HG03378 (cell line): ENCODE measurements around the gene RNU5B-1.
A peak's percentile ranks its signal among the peaks of the same experiment; 100 is the strongest.

Experiments used
- ATAC-seq: cut with Tn5 transposase; IDR thresholded peaks from one replicate; pipeline ENCODE4 v1.9.1; 2021; ENCODE audit warnings: mild to moderate bottlenecking, moderate library complexity; ENCODE audit not compliant: unreplicated experiment

RNU5B-1 gene

DNA sequence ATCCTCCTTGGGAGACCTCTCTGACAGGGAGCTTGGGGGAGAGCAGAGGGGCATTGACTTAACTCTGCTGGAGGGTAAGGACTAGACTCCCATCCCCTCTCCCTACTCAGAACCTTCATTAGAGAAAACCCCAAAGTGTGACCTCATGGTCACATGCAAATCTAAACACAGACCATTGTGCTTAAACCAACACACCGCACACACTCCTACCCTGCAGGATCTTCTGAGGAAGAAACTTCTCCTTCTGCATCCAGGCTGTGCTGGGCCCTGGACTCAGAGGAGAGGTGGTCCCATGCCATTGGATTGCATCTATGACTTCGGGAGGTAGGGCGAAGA is 17.0 kb upstream of the RNU5B-1 start:
- no peak for ATAC-seq

DNA sequence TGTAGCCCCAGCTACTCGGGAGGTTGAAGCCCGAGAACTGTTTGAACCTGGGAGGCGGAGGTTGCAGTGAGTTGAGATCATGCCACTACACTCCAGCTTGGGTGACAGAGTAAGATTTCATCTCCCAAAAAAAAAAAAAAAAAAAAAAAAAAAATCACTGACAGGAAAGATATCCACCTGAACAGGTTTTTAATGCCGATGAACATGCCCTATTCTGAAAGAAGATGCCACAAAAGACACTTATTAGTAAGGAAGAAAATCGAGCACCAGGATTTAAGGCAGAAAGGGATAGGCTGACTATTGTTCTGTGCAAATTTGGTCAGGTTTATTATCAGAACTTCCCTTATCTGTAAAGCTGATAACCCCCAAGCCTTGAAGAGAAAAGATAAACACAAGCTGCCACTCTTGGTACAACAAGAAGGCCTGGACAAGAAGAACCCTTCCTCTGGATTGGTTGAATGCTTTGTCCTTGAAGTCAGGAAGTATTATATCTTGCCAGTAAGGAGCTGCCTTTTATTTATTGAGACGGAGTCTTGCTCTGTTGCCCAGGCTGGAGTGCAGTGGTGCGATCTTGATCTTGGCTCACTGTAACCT is 15.1 kb upstream of the RNU5B-1 start:
- no peak for ATAC-seq

DNA sequence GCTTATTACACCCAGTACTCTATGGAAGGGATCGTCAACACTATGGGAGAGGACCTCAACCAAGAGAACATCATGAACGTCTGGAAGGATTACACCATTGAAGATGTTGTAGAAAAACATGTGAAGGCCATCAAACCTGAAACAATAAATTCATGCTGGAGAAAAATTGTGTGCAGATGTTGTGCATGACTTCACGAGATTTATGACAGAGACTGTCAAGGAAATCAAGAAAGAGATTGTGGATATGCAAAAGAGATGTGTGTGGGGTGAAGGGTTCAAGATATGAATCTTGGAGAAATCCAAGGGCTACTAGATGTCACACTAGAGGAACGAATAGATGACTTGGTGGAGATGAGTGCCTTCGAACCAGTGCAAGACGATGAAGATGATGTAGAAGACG is 14.2 kb upstream of the RNU5B-1 start:
- no peak for ATAC-seq

DNA sequence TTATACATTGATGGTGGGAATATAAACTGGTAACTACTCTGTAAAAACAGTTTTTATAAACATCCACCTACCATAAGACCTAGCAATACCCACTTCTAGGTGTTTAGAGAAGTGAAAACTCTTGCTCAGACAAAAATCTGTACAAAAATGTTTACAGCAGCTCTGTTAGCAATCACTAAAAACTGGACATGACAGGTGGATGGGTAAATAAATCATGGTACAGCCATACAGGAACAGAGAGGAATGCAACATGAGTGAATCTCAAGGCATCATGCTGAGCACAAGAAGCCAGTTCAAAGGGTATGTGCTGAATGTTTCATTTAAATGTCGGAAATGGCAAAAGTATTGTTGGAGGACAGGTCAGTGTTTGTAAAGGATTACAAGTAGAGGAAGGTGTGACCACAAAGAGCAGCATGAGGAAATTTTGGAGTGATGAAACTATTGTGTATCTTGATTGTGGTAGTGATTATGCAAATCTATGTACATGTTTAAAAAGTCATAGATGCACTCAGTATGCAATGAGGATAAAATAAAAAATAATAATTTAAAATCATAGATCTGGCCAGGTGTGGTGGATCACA is 11.4 kb upstream of the RNU5B-1 start:
- ATAC-seq = no peak

DNA sequence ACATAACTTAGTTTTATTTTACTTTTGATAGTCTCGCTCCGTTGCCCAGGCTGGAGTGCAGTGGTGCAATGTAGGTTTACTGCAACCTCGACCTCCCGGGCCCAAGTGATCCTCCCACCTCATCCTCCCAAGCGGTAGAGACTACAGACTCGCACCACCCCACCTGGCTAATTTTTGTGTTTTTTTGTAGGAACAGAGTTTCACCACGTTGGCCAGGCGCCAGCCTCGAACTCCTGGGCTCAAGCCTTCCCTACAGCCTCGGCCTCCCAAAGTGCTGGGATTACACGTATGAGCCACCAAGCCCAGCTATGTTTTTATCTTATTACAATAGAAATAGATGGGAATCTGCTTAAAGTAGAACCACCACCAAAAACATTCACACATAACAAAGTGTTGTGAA is 5.7 kb upstream of the RNU5B-1 start:
- ATAC-seq = no peak

DNA sequence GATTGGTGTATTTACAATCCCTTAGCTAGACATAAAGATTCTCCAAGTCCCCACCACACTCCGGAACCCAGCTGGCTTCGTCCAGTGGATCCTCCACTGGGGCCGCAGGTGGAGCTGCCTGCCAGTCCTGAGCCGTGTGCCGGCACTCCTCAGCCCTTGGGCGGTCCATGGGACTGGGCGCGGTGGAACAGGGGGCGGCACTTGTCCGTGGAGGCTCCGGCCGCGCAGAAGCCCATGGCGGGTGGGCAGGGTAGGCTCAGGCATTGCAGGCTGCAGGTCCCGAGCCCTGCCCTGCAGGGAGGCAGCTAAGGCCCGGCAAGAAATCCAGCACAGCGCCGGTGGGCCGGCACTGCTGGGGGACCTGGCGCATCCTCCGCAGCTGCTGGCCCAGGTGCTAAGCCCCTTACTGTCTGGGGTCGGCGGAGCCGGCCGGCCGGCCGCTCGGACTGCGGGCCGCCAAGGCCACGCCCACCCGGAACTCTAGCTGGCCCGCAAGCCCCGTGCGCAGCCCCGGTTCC is 3.5 kb upstream of the RNU5B-1 start:
- ATAC-seq = no peak

DNA sequence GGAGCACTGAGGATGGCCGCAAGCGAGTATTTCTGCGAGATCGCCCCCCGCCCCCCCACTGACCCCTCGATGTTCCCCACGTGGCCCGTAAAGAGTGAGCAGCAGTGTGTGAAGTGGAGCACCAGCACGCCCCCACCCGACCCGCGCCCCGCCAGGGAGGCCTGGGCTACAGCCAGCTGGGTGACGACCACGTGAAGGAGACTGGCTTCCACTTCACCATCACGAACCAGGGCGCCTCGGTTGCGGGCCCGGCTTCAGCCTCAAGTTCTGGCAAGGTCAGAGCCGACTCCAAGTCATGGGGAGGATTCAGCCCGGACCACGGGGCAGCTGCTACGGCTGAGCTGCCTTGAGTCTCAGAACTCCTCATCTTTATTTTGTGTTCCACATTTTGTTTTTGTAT is 2.4 kb upstream of the RNU5B-1 start:
- ATAC-seq = no peak

DNA sequence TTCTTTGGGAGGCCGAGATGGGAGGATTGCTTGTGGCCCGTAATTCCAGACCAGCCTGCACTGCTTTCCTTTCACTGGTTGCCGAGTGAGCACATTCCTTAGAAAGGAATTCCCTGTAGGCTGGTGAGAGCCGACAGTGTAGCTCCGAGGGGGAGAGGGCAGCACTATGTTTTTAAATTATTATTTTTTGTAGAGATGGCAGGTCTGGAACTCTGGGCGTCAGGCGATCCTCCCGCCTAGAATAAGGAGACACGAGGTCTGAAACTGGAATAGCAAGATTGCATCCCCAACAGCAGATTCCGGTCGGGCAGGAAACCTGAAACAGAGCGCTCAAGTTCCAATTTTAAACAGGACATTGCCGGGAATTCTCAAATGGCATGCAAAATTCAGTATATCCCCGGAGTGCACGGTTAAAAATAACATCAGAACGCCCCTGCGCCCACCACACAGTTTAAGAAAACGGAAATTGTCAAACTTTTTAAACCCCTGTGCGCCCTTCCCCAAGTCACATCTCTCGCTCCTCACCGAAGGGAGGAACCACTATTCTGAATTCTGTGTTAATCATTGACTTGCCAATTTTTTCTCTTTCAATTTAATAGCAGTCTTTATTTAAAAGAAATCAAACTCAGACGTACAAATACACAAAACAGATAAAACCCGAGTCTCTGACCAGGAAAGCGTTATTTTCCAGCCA is 643 bp upstream of the RNU5B-1 start:
- ATAC-seq = peak; percentile 1

DNA sequence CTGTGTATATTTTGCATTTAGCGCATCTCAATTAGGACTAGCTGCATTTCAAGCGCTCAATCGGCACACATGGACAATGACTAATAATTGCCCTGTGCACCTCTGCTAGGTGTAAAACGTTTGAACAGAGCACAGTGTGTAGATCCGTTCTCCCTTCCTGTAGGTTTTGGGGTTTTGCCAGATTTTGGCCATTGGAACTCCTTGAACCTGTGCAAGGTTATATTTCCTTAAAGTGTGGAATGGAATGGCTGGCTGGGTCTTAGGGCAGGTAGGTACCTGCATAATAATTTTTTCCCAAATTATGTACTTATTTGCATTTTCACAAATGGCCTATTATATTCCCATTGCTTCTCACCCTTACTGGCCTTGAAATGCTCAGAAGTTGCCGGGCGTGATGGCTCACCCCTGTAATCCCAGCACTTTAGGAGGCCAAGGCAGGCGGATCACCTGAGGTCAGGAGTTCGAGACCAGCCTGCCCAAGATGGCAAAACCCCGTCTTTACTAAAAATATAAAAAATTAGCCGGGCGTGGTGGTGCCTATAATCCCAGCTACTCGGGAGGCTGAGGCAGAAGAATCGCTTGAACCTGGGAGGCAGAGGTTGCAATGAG is 777 bp downstream of the RNU5B-1 start:
- no peak for ATAC-seq

DNA sequence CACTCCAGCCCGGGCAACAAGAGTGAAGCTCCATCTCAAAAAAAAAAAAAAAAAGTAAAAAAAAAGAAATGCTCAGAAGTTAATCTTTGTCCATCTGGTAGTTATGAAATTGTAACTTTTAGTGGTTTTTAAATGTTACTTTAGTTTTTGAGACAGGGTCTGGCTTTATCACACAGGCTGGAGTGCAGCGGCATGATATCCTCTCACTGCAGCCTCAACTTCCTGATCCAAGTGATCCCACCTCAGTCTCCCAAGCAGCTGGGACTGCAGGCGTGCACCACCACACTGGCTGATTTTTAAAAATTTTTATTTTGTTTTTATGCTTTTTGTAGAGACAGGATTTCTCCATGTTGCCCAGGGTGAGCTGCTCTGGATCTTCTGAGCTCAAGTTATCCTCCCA is 1.3 kb downstream of the RNU5B-1 start:
- no peak for ATAC-seq

DNA sequence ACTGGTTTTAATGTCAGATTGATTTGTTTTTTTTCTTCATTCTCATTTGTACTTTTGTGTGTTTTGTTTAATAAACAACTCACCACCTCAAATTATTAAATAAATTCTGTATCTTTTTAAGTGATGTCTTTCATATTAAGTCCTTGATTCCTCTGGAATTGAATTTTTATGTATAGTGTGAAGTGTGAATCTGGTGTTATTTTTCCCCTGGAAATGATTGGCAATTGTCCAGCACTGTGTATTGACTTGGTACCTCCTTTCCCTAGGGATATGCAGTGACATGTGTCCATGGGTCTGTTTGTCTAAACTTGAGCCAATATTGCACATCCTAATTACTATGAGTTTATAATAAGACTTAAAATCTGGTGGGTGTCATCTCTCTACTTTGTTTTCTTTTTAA is 2.1 kb downstream of the RNU5B-1 start:
- no peak for ATAC-seq

DNA sequence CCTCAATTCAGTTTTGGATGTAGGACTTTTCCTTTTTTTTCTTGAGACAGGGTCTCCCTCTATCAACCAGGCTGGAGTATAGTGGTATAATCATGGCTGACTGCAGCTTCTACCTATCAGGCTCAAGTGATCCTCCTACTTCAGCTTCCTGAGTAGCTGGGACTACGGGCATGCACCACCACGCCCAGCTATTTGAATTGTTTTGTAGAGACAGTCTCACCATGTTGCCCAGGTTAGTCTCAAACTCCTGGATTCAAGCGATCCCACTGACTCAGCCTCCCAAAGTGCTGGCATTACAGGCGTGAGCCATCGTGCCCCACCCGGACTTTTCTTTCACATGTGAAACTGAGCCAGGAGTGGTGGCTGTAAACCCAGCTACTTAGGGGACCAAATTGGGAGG is 3.5 kb downstream of the RNU5B-1 start:
- no peak for ATAC-seq

DNA sequence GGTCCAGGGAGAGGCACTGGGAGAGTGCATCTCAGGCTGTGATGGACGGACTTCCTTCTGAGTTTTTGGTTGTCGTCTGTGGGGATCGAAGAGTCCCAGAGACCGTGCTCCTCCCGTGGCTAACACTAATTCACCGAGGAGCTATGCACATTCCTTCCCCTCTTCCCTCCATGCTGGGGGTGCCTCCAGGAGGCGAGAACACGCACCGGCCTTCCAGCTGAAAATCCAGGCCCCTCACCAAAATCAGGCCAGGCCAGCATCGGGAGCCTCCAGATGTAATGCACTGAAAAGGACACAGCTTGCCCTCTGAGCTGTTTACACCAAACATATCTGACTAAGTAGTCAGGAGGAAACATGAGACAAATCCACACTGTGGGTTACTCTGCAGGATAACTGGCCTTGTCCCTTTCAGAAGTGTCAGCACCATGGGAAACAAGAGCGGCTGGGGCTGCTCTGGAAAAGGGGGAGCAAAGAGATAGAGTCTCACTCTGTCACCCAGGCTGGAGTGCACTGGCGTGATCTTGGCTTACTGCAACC is 5.5 kb downstream of the RNU5B-1 start:
- no peak for ATAC-seq

DNA sequence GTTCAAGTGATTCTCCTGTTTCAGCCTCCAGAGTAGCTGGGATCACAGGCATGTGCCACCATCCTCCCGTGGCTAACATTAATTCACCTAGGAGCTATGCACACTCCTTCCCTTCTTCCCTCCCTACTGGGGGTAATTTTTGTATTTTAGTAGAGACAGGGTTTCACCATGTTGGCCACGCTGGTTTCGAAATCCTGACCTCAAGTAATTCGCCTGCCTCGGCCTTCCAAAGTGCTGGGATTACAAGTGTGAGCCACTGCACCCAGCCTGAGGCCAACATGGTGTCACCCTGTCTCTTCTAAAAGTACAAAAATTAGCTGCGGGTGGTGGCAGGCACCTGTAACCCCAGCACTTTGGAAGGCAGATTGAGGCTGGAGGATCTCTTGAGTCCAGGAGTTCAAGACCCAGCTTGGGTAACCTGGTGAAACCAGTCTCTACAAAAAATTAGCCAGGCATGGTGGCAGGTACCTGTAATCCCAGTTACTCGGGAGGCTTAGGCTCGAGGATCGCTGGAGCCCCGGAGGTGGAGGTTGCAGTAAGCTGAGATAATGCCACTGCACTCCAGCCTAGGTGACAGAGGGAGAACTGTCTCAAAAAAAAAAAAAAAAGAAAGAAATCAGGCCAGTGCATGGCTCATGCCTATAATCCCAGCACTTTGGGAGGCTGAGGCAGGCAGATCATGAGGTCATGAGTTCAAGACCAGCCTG is 6.1 kb downstream of the RNU5B-1 start:
- ATAC-seq = no peak

DNA sequence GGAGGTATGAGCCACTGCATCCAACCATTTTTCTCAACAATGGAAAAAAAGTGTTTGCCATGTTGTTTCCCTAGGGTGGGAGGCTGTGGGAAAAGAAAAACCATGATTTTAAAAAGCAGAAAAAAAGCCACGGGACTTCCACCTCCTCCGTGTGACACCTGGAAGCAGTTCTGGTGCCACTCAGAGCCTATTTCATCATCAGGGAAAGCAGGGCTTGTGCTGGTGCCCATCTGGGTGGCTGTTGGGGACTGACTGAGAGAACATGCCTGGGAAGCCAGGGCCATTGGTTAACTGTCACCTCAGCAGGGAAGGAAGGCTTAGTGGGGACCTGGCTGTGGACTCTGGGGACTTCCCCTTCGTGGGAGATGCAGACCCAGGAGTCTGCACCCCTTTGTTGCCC is 7.3 kb downstream of the RNU5B-1 start:
- ATAC-seq = no peak

DNA sequence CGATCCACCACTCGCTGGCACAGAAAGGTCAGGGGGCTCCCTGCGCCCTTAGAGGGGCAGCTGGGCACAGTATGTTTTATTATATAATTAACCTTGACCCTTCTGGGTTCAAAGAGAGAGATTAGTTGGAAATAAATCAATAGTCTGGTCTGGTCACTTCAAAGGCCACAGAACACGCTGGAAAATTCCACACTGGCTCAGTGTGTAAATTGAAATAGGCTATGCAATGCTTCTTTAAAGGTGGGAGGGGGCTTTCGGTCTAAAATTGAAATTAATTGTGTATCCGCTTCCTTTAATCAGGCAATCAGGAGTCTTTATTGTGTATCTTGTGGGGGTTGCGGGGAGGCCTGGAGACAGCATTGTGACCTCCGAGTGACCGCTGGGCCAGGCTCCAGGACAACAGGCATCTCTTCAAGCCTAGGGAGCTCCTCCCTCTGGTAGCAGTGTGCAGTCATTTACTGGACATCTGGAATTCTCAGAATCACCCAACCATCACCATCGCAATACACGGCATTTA is 8.0 kb downstream of the RNU5B-1 start:
- ATAC-seq = no peak

DNA sequence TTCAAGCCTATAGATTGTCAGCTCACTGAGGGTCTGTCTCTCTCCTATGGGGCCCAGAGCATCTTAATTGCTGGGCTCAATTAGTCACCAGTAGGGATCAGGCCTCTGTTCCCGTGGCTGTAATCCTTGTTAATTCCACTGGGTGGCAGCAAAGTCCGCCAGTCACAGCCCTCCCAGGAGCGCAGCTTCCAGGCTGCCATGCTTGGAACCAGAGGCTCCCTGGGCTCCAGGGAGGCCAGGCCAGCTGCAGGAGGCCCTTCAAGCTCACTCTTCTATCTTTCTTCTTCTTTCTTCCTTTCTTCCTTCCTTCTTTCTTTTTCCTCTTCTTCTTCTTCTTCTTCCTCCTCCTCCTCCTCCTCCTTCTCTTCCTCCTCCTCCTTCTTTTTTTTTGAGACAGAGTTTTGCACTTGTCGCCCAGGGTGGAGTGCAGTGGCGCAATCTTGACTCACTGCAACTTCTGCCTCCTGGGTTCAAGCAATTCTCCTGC is 14.4 kb downstream of the RNU5B-1 start:
- ATAC-seq = no peak

DNA sequence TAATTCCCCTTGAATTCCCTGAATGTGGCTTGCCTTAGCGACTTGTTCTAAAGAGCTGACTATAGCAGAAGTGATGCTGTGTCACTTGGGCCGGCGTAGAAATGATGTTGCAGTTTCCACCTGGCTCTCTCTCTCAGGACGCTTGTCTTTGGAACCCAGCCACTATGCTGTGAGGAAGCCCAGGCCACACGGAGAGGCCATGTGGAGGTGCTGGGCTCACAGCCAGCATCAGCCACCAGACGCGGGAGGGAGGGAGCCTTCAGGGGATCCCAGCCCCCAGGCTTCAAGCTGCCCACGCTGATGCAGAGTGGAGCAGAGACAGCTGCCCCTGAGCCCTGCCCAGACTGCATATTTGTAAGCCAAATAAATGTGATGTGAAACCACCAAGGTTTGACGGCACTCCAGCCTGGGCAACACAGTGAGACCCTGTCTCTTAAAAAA is 18.6 kb downstream of the RNU5B-1 start:
- no peak for ATAC-seq

DNA sequence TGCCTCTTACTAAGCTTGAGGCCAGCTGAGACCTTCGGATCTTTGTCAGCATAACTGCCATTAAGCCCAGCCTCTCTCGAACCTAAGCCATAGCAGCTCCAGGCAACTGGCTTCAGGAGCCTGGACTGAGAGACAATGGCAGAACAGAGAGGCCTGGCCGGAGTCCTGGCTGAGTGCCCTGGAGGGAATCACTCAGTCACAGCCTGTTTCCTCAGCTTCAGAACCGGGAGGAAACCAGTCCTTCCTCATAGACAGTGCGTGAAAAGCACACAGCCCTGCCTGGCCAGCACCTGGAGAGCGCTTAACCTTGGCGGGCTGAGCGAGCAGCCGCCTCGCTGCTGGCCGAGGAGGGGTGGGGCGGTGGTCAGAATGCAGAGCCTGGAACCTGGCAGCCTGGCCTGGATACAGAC is 21.6 kb downstream of the RNU5B-1 start:
- ATAC-seq = no peak

DNA sequence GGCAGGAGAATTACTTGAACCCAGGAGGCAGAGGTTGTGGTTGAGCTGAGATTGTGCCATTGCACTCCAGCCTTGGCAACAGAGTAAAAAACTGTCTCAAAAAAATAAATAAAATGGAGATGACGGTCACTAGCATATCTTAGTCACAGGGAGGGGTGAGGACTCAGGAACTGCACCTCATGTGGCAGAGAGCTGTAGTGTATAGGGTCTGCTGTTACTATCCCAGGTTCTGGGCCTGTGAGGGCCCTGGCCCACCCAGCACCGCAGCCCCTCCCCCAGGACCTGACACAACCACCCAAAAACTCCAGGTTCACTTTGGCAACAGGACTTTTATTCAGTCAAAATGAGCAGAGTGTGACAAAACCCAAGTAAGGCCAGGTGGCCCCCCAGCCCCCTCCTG is 22.3 kb downstream of the RNU5B-1 start:
- ATAC-seq = no peak
